Endothelial cell of umbilical vein (primary cell): ENCODE data around the gene MIER1. TPM values are rescaled to one million over a fixed set of nuclear protein-coding genes. Genes with fewer than 3 reads are reported as not detected.

ENCODE experiments used
- BruUV-seq: library from RNA; stranded (reverse); fragments of 400-500 nt; replicated peaks from 2 replicates; lab custom pipeline; 2021; lab: Mats Ljungman, UMichigan
- CTCF ChIA-PET: fragments of 300-600, 350-600 bp; sonication (Branson Sonifier 250); formaldehyde crosslinking; loops from one replicate; lab custom pipeline; 2021; ENCODE audit warnings: antibody characterized with exemption, inconsistent platforms; lab: Charles Lee
- POLR2A ChIA-PET: fragments of 300-600, 350-600 bp; sonication (Branson Sonifier 250); formaldehyde crosslinking; loops from one replicate; lab custom pipeline; 2021; ENCODE audit warnings: antibody characterized with exemption, inconsistent platforms; lab: Charles Lee
- DNase-seq: peaks from one replicate; pipeline ENCODE4 v3.0.0-alpha.2; 2011; ENCODE audit warnings: low read depth, low spot score
- FAIRE-seq: peaks from 2 replicates; lab custom pipeline; 2011; peaks lifted over from hg19 to GRCh38; lab: Jason Lieb, UNC
- H2AFZ ChIP-seq: 2 replicates; pipeline ENCODE4 v1.6.0; 2012; ENCODE audit warnings: low read depth, low read length, control low read depth, inconsistent platforms
- H3K27ac ChIP-seq: 2 replicates; pipeline ENCODE4 v1.5.1; 2011; ENCODE audit warnings: low read depth, mild to moderate bottlenecking, control low read depth, low read length, moderate library complexity; ENCODE audit not compliant: insufficient read depth
- H3K27me3 ChIP-seq, 2 experiments: 2 replicates each; pipeline versions ENCODE4 v1.6.0 to v1.6.1; 2011; ENCODE audit warnings: low read length in 2 of 2, mixed read lengths in 1 of 2; ENCODE audit not compliant: control insufficient read depth in 2 of 2, insufficient read depth in 2 of 2
- H3K36me3 ChIP-seq, 2 experiments: 2 replicates in 1 of 2; 3 replicates in 1 of 2; pipeline ENCODE4 v1.5.1; 2011; ENCODE audit warnings: low read length in 2 of 2, mild to moderate bottlenecking in 1 of 2, moderate library complexity in 1 of 2; ENCODE audit not compliant: control insufficient read depth in 2 of 2, insufficient read depth in 2 of 2; ENCODE audit errors: extremely low read depth in 1 of 2
- H3K4me1 ChIP-seq: 3 replicates; pipeline ENCODE4 v1.5.1; 2011; ENCODE audit warnings: mild to moderate bottlenecking, low read length; ENCODE audit not compliant: control insufficient read depth, insufficient read depth; ENCODE audit errors: extremely low read depth
- H3K4me2 ChIP-seq: 2 replicates; pipeline ENCODE4 v1.6.1; 2011; ENCODE audit warnings: low read length, control low read depth, mixed read lengths; ENCODE audit not compliant: insufficient read depth
- H3K4me3 ChIP-seq, 3 experiments: fragments of 200-600 bp in 1 of 3; sonication (generic), shearing (Covaris generic) in 1 of 3; replicated peaks in 1 of 3; 2 replicates each; pipeline ENCODE4 v1.5.1; 2011 to 2016; ENCODE audit warnings: control low read depth in 3 of 3, low read length in 3 of 3, mild to moderate bottlenecking in 2 of 3, inconsistent platforms in 1 of 3, low read depth in 1 of 3, moderate library complexity in 1 of 3; ENCODE audit not compliant: insufficient read depth in 1 of 3
- H3K79me2 ChIP-seq: 2 replicates; pipeline ENCODE4 v1.6.0; 2012; ENCODE audit warnings: low read length, inconsistent platforms; ENCODE audit not compliant: control insufficient read depth, insufficient read depth
- H3K9ac ChIP-seq: replicated peaks from 2 replicates; pipeline ENCODE3; 2011; ENCODE audit warnings: low read length, control low read depth; ENCODE audit not compliant: insufficient read depth; ENCODE audit errors: extremely low read depth
- H3K9me1 ChIP-seq: replicated peaks from 3 replicates; pipeline ENCODE4 v1.6.0; 2011; ENCODE audit warnings: mild to moderate bottlenecking, low read length; ENCODE audit not compliant: control insufficient read depth, insufficient read depth; ENCODE audit errors: extremely low read depth
- H3K9me3 ChIP-seq: replicated peaks from 2 replicates; pipeline ENCODE4 v1.5.1; 2012; ENCODE audit warnings: low read length, inconsistent platforms; ENCODE audit not compliant: control insufficient read depth, insufficient read depth
- H4K20me1 ChIP-seq: replicated peaks from 2 replicates; pipeline ENCODE3; 2011; ENCODE audit warnings: mild to moderate bottlenecking, low read length; ENCODE audit not compliant: control insufficient read depth, insufficient read depth; ENCODE audit errors: extremely low read depth
- FOS ChIP-seq: IDR thresholded peaks from 2 replicates; pipeline ENCODE4 v1.6.1; 2011; ENCODE audit warnings: mild to moderate bottlenecking, low read length, moderate library complexity, borderline replicate concordance; ENCODE audit not compliant: insufficient read depth
- MYC ChIP-seq: IDR thresholded peaks from one replicate; pipeline ENCODE4 v1.6.1; 2011; ENCODE audit warnings: mild to moderate bottlenecking, low read depth, low read length
- POLR2A ChIP-seq: IDR thresholded peaks from 2 replicates; pipeline ENCODE4 v1.6.1; 2012; ENCODE audit warnings: low read depth, mild to moderate bottlenecking, control low read depth, low read length
- dilution Hi-C: fragments of 300-500 bp; cut with MboI; formaldehyde crosslinking; loops from one replicate; pipeline ENCODE4 v1.15.0; 2019; ENCODE audit warnings: low sequenced_read_pairs; ENCODE audit not compliant: extremely low pct_ligation_motif_present
- intact Hi-C: fragments of 100-400 bp; cut with micrococcal nuclease; formaldehyde crosslinking; loops from one replicate; pipeline ENCODE4 v1.10.0; 2022
- polyA plus RNA-seq, 4 experiments: library from polyadenylated mRNA; depleted of rRNA in 3 of 4; stranded (reverse) in 3 of 4; unstranded in 1 of 4; fragments of >200 nt; gene quantifications; 2 replicates each; pipeline versions ENCODE4 v1.2.1 to v1.2.3, GENCODE V29; 2011 to 2012; ENCODE audit warnings: missing spikeins in 1 of 4
- total RNA-seq: library from RNA; stranded (reverse); gene quantifications from 2 replicates; pipeline ENCODE4 v1.2.3, GENCODE V29; 2021
- TF ChIP-seq, protein P1 (sequence below), 2 donors: IDR thresholded peaks; 1 replicate in 1 of 2; 2 replicates in 1 of 2; pipeline ENCODE4 v1.5.1; 2011; ENCODE audit warnings: low read length in 2 of 2, mild to moderate bottlenecking in 2 of 2, moderate library complexity in 2 of 2, control low read depth in 1 of 2, inconsistent platforms in 1 of 2, low read depth in 1 of 2; ENCODE audit not compliant: insufficient read depth in 1 of 2; ENCODE audit errors: extremely low read depth in 1 of 2

Gene MIER1
- total and polyA plus RNA-seq, 2 donors (not counting 3 experiments of a cell fraction or from before 2014, with no cell fraction given), result 7.3 to 36.8 TPM

DNA sequence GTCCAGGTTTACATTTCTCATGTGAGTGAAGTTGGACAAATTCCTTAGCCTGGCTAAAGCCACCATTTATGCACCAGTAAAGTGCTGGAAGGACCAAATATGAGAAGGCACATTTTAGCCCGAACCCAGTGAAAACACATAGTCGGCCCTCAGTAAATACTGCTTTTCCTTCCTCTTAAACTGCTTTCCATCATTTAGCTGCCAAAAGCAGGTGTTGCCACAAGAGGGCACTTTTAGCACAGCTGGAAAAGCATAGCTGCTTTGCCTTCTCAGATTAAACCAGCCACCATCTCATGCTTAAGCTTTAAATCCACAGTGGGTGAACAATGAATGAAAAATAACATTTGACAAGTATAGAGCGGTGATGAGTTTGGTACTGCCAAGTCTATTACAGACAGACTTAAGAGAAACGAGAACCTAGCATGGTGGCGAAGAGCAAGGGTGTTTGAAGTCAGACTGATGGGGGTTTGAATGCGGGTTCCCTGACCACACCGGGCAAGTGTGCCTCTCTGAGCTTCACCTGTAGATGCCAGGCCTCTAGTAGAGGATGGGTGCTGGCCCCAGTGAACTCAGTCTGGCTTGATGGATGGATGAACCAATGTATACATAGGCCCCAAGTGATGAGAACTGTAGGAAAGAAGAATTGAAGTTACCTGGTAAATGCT, 71.4 kb downstream of the MIER1 start:
- dilution Hi-C loops (no loop called here), intact Hi-C loops (loop anchor here (1.0 to 5.0 kb wide), 5 partner anchors 59 to 506 kb away; partner anchors contain the start of gene SLC35D1)
- Histone ChIP-seq H2AFZ (peak overlapping the region; percentile 53), H3K4me2 (peak overlapping the region; percentile 49), H3K79me2 (no peaks in the 10 kb centered on the region), H3K9me3 (no peaks in the 10 kb centered on the region), H4K20me1 (no peaks in the 10 kb centered on the region), H3K36me3 (peaks cover 0 to 2% of the 10 kb centered on the region in 2 experiments), H3K9ac (no peak overlapping the region), H3K27me3 (no peaks in the 10 kb centered on the region), H3K4me1 (no peaks in the 10 kb centered on the region), H3K27ac (no peak overlapping the region), H3K9me1 (no peaks in the 10 kb centered on the region), H3K4me3 (no peak overlapping the region)
- BruUV-seq, result no TSS peak
- FAIRE-seq (peak; percentile 94), DNase-seq (peak; percentile 83)
- TF ChIP-seq, protein P1, sequence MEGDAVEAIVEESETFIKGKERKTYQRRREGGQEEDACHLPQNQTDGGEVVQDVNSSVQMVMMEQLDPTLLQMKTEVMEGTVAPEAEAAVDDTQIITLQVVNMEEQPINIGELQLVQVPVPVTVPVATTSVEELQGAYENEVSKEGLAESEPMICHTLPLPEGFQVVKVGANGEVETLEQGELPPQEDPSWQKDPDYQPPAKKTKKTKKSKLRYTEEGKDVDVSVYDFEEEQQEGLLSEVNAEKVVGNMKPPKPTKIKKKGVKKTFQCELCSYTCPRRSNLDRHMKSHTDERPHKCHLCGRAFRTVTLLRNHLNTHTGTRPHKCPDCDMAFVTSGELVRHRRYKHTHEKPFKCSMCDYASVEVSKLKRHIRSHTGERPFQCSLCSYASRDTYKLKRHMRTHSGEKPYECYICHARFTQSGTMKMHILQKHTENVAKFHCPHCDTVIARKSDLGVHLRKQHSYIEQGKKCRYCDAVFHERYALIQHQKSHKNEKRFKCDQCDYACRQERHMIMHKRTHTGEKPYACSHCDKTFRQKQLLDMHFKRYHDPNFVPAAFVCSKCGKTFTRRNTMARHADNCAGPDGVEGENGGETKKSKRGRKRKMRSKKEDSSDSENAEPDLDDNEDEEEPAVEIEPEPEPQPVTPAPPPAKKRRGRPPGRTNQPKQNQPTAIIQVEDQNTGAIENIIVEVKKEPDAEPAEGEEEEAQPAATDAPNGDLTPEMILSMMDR (IDR thresholded peaks at IDR 0.05; ENCODE audit: extremely low read depth in 1 of 2, insufficient read depth in 1 of 2, low read depth in 1 of 2, low read length in 2 of 2), result peak; percentile 74 to 75
- no peak for TF ChIP-seq POLR2A
- CTCF ChIA-PET, result interaction anchor here (0.7 to 3.5 kb wide), 48 partner anchors 9 to 504 kb away, joined by 3 to 316 read pairs (median 4); partner anchors contain the start of genes DNAI4, IL23R, MIER1 and SLC35D1
- POLR2A ChIA-PET, result interaction anchor here (0.9 to 1.5 kb wide), 2 partner anchors 57 to 153 kb away, joined by 3 to 4 read pairs; partner anchors contain the start of gene SLC35D1

DNA sequence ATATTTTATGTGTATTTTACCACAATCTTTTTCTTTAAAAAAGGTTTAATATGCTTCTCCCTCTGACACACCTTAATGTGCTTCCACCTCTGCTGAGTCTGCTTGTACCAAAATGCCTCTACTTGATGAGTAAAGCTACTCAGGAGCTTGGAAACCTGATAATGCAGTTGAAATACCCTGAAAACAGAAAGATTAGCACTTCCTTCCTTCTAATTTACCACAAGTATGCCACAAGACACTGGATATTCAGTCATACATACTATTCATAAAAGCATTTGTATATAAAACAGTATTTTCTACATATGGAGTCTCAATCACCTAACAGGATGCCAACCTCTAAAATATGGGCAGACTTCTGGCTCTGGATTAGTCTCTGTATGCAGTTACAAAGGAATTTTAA, 74.2 kb downstream of the MIER1 start:
- FAIRE-seq (no peak), DNase-seq (no peak)
- Histone ChIP-seq H3K36me3 (peaks cover 0 to 2% of the 10 kb centered on the region in 2 experiments), H3K4me2 (no peak overlapping the region), H3K9ac (no peak overlapping the region), H2AFZ (no peak overlapping the region), H3K9me1 (no peaks in the 10 kb centered on the region), H3K79me2 (no peaks in the 10 kb centered on the region), H3K27me3 (no peaks in the 10 kb centered on the region), H3K27ac (no peak overlapping the region), H3K4me3 (no peak overlapping the region), H3K4me1 (no peaks in the 10 kb centered on the region), H3K9me3 (no peaks in the 10 kb centered on the region), H4K20me1 (no peaks in the 10 kb centered on the region)
- BruUV-seq, result no TSS peak
- intact Hi-C loops, result loop anchor here (5.0 kb wide), 2 partner anchors 232 to 503 kb away; no protein-coding TSS in a partner anchor
- TF ChIP-seq MYC, result no peak
- no peak for TF ChIP-seq FOS
- CTCF ChIA-PET, result interaction anchor here (1.0 to 5.2 kb wide), 3 partner anchors 148 to 213 kb away, joined by 3 to 40 read pairs (median 5); no protein-coding TSS in a partner anchor
- dilution Hi-C loops, result no loop called here
- POLR2A ChIA-PET, result no interaction called here
